ENCODE measurements around the gene PAF1. TPM values are rescaled to one million over a fixed set of nuclear protein-coding genes. Genes with fewer than 3 reads are reported as not detected.

The PAF1 gene
- total and polyA plus RNA-seq, 10 donors, result 27.4 to 51.3 (median 39.2) TPM

GRCh38 chr19:39384839-39385568, 5.9 kb downstream of the PAF1 start:
- TF ChIP-seq POLR2AphosphoS5 (IDR thresholded peaks at IDR 0.05), result peak in 2 of 3 donors; percentile 9 to 37
- TF ChIP-seq POLR2A (IDR thresholded peaks at IDR 0.05), result no peak
- no peak for TF ChIP-seq CTCF (IDR thresholded peaks at IDR 0.05 in 8 of 11, conservative IDR thresholded peaks at IDR 0.05 in 3 of 11)
- Histone ChIP-seq H3K36me3 (peaks cover 7 to 99% (median 89%) of the 10 kb centered on the region in 6 donors), H3K4me1 (peaks cover 5 to 42% (median 10%) of the 10 kb centered on the region in 6 donors), H3K9me3 (no peaks in the 10 kb centered on the region), H3K27ac (peak overlapping the region in 3 of 8 donors; percentile 0 to 46 (median 43)), H3K27me3 (replicated peaks in 1 of 7) (no peaks in the 10 kb centered on the region), H3K4me3 (no peak overlapping the region)
- DNase-seq, result no peak
- WGBS, 5 donors, result 67 to 73% (median 69%) methylated on average over 9 of the region's 9 CpGs
- intact Hi-C loops (cut with DNase I; ENCODE audit: low total_unique reads), result no loop called here

- TF ChIP-seq CTCF (IDR thresholded peaks at IDR 0.05 in 8 of 11, conservative IDR thresholded peaks at IDR 0.05 in 3 of 11) (no peak), POLR2A (IDR thresholded peaks at IDR 0.05) (no peak), POLR2AphosphoS5 (IDR thresholded peaks at IDR 0.05) (peak in 1 of 3 donors; percentile 31)
- H3K27ac ChIP-seq, result peak overlapping the region in 3 of 8 donors; percentile 0 to 43 (median 23)
- H3K36me3 ChIP-seq, result peaks cover 9 to 100% (median 94%) of the 10 kb centered on the region in 6 donors
- whole genome bisulfite sequencing, 5 donors, result 89 to 92% (median 90%) methylated on average over 18 of the region's 18 CpGs
- no peak overlapping the region for H3K4me3 ChIP-seq
- H3K27me3 ChIP-seq (replicated peaks in 1 of 7), result no peaks in the 10 kb centered on the region
- no peak for DNase-seq
- no peaks in the 10 kb centered on the region for H3K9me3 ChIP-seq
- intact Hi-C loops (cut with DNase I; ENCODE audit: low total_unique reads), result no loop called here
- H3K4me1 ChIP-seq, result peaks cover 0 to 28% (median 0%) of the 10 kb centered on the region in 6 donors
Measured at GRCh38 chr19:39382991-39383828, 7.7 kb downstream of the PAF1 start.

GRCh38 chr19:39381910-39382611, 8.8 kb downstream of the PAF1 start:
- intact Hi-C loops (cut with DNase I; ENCODE audit: low total_unique reads), result no loop called here
- no peak overlapping the region for H3K27ac ChIP-seq
- WGBS, 5 donors, result 80 to 93% (median 88%) methylated on average over 10 of the region's 10 CpGs
- H3K27me3 ChIP-seq (replicated peaks in 1 of 7), result no peaks in the 10 kb centered on the region
- DNase-seq, result no peak
- no peaks in the 10 kb centered on the region for H3K9me3 ChIP-seq
- TF ChIP-seq CTCF (IDR thresholded peaks at IDR 0.05 in 8 of 11, conservative IDR thresholded peaks at IDR 0.05 in 3 of 11), result no peak
- no peak for TF ChIP-seq POLR2A (IDR thresholded peaks at IDR 0.05)
- no peak for TF ChIP-seq POLR2AphosphoS5 (IDR thresholded peaks at IDR 0.05)
- no peak overlapping the region for H3K4me3 ChIP-seq
- H3K36me3 ChIP-seq, result peaks cover 14 to 100% (median 94%) of the 10 kb centered on the region in 6 donors
- H3K4me1 ChIP-seq, result peaks cover 0 to 20% (median 0%) of the 10 kb centered on the region in 6 donors

All from spleen (tissue), 11 donors.